COLO829 (cell line): ENCODE results near the gene VGLL3.
"Not testable (repeated sequence)": the region's sequence is repeated elsewhere in the genome, so short reads cannot be mapped to it uniquely, and the experiment has no call there.

Experiments
- DNase-seq: peaks from one replicate; pipeline ENCODE4 v3.0.0; 2012; ENCODE audit warnings: low spot score

The VGLL3 gene

GRCh38 chr3:86989006-86989405, 1.9 kb downstream of the VGLL3 start:
- DNase-seq: no peak

GRCh38 chr3:86988235-86988634, 2.7 kb downstream of the VGLL3 start:
- DNase-seq: no peak

GRCh38 chr3:86987421-86987715, 3.6 kb downstream of the VGLL3 start:
- DNase-seq: no peak

GRCh38 chr3:86986671-86987420, 4.1 kb downstream of the VGLL3 start:
- no peak for DNase-seq

DNA sequence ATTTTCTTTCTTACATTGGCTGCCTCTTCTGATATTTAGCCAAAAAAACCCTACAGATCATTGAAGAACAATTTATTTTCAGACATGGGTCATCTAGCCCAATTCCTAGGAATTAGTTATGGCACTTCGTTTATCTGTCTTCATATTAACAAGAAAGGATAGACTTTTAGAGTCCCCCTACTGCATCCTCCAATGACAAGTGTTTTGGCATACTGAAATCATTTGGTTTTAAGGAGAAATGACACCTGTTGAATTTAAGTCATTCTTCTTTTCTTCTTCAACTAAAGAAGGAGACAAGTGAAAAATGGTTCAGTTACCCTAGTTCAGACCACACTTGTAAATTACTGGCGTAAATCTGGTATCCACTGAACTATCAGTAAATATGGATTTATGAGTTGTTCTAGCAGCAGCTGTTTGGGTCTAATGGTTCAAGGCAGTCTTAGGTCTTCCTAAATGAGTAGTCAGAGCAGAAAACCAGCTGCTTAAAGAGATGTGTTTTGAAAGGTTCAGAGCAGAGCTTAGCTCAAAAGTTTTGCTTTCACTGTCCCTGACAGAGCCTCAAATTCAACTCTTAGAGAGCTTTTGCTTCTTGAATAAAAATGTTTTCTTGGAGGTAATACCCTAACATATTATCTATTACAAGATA, 5.6 kb downstream of the VGLL3 start:
- DNase-seq: no peak

DNA sequence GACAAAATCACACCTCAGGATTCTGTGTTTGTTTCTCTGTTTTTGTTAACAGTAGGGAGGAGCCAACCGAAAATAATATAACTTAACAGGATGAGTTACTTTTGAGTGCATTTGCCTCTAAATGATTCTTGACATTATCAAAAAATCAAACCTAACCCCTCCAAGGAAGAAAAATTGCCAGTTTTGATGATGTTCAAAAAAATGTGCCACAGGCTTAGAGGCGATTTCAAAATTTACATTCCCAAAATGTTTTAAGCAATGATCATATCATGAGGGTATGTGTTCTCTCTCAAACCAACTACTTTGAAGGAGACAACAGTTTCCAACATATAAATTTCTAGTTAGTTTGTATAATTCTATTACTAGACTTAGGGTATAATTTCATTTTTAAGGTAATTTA, 6.7 kb downstream of the VGLL3 start:
- no peak for DNase-seq

GRCh38 chr3:86982883-86983282, 8.1 kb downstream of the VGLL3 start:
- no peak for DNase-seq

- DNase-seq: no peak
Observed at GRCh38 chr3:86978111-86978551, 12.8 kb downstream of the VGLL3 start.

- no peak for DNase-seq
Observed at GRCh38 chr3:86976219-86976618, 14.7 kb downstream of the VGLL3 start.

DNA sequence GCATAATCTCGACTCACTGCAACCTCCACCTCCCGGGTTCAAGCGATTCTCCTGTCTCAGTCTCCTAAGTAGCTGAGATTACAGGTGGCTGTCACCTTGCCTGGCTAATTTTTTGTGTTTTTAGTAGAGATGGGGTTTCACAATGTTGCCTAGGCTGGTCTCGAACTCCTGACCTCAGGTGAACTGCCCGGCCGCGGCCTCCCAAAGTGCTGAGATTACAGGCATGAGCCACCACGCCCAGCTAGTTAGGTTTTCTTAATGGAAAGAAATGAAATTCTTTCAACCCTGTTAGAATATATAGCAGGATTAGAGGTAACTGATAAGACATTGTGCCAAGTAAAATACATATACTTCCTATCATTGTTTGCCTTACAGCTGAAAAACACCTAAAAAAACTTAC, 16.8 kb downstream of the VGLL3 start:
- not testable (repeated sequence) for DNase-seq

DNA sequence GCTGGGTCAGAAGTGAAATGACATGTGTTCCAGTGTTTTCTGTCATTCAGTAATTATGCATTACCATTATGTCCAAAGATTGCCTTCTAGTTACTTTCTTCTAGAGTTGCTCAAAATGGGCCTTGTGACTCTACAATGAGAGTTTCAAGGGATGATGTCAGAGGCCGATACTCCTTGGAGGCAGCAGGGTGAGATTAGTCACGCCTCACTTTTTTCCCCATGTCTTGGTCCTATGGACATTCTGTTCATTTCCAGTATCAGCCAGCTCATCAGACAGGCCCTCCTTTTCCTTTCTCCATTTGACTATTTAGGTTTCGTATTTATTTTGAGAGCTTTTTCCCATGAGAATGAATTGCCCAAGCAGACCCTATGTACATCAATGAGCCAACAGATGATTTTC, 17.5 kb downstream of the VGLL3 start:
- DNase-seq: no peak

DNA sequence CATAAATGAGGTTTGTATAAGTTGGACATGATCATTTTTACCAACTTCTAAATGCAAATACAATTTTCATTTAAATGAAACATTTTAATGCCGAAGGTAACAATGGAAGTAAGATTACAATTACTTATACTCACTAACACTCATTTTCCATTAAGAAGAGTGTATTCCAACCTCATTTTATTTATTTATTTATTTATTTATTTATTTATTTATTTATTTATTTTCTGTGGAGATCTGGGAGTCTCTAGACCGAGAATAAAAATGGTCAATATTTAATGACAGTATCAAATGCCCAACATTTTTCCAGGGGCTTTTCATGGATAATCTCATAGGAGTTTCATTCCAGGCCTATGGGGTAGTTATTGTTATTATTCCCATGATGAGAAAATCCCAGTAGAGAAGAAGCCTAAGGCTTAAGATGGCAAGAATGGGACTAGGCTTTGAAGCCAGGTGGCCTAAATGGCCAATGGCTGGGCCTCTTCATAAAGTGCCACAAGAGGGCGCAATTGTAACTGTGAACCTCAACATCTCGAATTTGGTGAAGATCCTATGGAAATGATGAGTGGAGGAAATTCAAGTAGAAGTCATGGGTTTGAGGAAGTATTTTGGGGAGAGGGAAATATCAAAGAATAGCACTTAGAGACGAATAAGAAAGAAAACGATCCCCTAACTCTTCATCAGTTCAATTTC, 21.3 kb downstream of the VGLL3 start:
- peak; percentile 72 for DNase-seq

DNA sequence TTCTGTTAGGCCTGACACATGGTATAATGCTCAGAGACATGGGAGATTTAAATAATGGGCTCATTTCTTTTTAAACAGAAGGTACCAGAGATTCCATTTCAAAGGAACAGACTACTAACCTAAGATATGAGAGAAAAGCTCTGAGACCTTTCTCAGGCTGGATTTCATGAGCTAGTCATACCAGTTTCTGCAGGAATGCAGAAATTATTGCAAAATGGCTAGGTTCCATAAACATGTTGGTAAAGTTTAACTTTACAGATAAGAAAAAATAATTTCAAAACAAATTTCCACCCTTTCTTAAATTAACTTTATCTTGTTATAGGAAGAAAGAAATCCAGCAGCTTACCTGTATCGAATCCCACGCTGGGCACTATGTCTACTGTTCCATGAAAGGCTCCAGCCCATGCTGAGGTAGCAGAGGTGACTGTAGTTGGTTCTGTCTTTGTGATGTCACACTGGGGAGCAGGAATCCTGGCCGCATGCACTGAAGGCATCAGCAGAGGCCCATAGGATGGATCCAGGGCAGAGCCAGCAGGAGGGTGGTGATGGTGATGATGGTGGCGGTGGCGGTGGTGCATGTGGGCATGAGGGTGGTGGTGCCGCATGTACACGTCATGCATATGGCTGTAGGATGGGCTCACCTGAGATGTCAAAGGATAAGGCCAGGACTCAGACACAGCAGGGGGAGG, 22.6 kb downstream of the VGLL3 start:
- no peak for DNase-seq

DNA sequence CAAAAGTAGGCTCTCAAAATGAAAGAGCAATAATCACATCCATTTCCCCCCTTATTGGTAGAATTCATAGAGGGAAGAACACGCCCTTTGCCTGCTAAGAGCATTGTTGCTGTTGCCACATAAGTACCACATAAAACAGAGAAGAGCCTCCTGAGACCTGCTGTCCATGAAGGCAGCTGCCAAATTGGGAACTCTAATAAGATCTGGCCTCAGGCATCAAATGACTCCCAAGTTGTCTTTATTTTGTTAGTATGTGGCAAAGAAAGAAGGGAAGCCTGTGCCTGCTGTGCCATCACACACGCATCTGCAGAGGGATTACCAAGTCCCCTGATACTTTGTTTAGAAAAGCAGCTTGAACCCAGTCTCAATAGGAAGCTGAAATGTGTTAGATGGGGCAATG, 23.9 kb downstream of the VGLL3 start:
- no peak for DNase-seq

DNA sequence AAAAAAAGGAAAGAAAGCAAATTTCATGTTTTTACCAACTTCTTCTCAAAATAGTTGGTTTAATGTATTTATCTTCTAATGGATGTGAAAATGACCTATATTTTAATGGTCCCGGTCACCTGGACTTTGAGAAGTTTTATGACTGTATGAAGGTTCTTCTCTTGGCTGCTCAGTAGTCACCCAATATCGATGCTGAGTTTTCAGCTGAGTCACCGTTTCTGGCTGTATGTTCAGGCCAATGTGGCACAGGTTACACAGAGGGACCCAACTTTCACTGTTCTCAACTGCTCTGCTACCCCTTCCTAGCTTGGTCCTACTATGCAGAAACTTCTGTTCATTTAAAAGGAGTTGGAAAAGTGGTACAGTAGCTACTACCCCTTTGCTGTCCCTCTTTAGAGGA, 25.8 kb downstream of the VGLL3 start:
- DNase-seq: no peak

DNA sequence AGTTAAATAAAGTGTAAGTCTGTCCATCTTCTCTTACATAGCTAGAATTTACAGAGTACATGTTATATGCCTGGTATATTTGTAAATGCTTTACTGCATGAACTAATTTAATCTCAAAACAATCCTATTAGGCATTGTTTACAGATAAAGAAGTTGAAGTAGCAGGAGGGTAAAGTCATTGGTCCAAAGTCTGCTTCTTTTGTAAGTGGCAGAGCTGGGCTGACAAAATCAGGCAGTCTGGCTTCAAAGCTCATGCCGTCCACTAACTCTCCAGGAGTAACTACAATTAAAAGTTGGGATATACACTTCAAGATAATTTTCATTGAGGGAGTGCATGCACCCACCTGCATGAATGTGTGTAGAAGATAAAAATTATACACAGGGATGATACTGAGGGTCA, 27.3 kb downstream of the VGLL3 start:
- no peak for DNase-seq

GRCh38 chr3:86961297-86961696, 29.7 kb downstream of the VGLL3 start:
- DNase-seq: no peak

- DNase-seq: no peak
Observed at GRCh38 chr3:86960550-86960949, 30.4 kb downstream of the VGLL3 start.

- no peak for DNase-seq
Observed at GRCh38 chr3:86958534-86958933, 32.4 kb downstream of the VGLL3 start.

- no peak for DNase-seq
Observed at GRCh38 chr3:86954747-86955146, 36.2 kb downstream of the VGLL3 start.

GRCh38 chr3:86954226-86954625, 36.7 kb downstream of the VGLL3 start:
- no peak for DNase-seq

DNA sequence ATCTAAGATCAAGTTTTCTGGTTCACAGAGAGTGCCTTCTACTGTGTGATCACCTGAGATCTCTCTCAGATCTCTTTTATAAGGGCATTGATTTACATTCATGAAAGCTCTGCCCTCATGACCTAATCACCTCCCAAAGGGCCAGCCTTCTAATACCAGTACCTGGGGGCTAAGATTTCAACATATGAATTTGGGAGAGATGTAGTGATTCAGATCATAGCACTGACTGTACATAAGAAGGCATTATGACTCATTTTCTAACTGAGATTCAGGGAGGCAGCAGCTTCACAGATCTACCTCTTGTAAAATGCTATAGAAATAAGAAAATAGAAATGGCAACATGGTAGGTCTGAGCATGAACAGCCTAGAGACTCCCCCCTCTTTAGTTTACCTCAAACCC, 39.6 kb downstream of the VGLL3 start:
- no peak for DNase-seq

- DNase-seq: no peak
Observed at GRCh38 chr3:86950717-86951116, 40.2 kb downstream of the VGLL3 start.
